Measurements from ENCODE around the gene YBX3.
"Not testable (repeated sequence)": the region's sequence is repeated elsewhere in the genome, so short reads cannot be mapped to it uniquely, and the experiment has no call there.

YBX3 gene

DNA sequence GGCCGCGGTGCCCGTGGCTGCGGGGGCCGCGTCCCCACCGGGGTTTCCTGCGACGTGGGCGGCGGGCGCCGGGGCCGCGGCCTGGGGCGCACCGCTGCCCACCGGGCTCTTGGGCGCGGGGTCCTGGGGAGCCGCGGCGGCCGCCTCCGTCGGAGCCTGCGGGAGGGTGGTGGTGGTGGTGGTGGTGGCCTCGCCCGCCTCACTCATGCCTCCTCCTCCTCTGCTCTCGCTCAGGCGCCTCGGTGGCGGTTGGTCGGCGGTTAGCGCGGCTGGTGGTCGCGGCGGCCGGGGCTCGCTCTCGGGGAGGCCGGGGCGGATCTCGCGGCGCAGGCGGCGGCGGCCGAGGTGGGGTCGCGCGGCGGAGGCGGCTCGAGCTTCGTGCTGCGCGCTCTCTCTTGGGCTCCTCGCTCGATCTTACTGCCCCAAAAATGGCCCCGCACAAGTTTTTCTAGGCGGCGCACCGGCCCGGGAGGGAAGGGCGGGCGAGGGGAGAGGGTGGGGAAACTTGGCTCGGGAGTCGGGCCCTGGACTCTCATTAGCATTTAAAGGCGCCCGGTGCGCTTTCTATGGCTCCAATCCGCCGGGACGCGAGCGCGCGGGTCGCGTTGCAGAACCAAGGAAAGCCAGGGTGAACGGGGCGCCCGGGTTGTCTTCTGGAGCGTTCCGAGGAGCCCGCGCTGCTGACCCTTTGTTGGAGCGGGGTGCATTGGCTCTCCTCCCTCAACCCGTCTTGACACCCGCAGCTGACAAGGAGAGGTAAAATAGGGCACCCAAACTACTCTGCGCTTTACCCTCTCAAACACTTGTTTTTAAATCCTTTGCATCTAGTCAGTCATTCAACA lies at the start of gene YBX3:
YBX3 (minus strand) TSS at position 419 of the 842 bp plus-strand sequence; CDS start at position 207, 212 bp downstream.
- ATAC-seq = peak; percentile 42 to 44

DNA sequence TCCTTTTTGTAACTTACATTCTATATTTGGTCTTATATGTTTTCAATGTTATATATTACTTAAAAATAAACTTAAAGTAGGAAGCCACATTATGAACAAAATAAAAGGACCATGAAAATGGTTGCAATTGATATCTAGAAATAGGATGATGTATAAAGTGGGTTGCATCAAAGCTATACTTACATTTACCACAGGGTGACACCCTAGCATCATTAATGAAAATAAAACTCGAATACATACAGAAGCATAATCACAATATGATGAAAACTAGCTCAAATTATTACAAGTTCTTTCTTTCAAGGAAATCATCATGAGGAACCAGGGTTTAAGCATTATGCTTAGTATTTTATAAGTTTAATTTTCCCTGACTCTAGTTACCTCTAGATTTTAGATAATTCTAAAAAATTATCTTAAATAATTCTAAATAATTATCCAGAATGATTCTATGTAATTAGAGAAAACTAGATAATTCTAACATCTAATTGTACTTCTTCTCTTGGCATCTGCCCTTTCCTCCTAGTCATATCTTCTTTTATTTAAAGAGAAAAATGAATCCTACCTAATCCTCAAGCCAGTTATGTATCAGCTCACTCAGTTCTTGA lies 48.1 kb upstream of the YBX3 start:
- peak in 1 of 2 donors; percentile 51 for ATAC-seq

DNA sequence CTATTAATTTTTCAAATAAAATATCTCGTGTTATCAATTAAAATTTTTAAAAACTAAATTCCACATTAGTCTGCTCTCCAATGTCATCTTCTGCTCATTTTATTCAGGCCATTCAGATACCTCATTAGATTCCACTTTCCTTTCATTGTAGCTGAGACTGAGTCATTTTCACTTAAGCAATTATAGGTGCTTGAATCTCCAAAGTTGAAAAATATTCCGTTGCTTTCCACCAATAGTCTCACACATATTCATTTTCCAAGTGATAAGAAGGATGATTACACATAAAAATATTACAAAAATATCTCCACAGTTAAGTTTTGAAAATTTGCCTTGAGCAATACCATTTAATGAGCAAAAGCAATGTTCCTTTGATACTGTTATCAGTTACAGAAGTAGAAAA lies 36.5 kb upstream of the YBX3 start:
- no peak for ATAC-seq

DNA sequence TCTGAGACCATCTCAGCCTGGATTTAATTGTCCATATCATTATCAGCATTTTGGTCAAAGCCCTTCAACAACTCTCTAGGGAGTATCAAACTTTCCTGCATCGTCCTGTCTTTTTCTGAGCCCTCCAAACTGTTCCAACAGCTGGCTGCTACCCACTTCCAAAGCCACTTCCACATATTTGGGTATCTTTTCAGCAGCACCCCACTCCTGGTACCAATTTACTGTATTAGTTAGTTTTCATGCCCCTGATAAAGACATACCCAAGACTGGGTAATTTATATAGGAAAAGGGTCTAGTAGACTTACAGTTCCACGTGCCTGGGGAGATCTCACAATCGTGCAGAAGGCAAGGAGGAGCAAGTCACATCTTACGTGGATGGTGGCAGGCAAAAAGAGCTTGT lies 33.1 kb upstream of the YBX3 start:
- no peak for ATAC-seq

DNA sequence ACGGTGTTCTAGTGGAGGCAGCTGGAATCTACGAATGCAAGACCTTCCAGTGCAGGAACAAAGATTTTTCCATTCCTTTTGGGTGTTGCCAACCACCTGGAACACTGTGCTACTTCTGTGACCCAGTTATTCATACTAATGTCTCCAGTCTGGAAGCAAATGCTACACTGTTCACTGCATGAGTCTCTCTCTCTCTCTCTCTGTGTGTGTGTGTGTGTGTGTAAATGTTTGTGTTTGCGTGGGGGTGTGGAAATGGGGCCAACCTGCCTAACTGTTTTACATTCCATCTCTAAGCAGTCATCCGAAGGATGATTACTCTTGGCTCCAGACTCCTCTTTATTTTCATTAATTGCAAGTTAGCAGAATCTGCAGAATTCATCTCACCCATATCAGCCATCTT lies 29.9 kb upstream of the YBX3 start:
- no peak for ATAC-seq

DNA sequence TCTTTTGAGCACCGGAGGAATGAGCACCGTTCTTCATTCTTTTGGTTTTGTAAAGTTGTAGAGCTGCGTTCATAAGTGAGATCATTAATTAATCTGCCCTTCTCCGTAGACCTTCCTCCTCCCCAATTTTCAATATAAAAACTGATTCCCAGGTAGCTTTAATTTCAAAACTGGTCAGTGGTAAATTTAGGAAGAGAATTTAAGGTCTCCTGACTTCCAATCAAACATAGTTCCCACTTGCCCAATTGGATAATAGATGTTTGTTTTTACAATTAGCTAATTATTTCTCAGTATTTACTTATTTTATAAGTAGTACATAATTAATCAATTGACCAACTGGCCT lies 27.2 kb upstream of the YBX3 start:
- peak in 1 of 2 donors; percentile 77 for ATAC-seq

DNA sequence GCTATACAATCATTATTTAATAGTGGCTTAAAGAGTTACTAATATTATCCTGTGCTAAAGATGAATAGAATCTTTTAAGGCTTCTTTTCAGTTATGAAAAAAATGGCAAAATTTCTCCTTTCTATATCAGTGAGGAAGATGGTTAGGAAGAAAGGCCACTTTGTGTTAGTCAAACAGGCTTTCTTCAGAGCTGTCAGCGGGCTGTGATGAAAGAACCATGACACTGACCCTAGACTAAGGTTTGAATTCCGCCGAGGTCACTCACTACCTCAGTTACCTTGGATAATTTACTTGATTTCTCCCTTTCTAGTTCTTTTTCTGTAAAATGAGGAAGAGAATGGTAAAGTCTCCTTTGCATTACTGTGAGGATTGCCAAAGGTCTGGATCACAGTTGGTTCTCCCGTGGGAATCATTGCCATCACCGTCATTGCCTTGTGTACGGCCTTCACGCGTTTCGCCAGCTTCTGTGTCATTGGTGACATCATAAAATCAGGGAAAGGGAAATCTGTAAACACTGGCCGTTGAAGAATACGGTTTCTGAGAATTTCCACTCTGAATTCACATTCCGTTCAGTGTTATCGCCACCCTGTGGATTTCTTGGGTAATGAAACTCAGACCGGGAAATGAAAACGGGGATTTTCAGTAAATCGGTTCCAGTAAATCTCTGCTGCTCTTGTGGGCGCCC lies 26.7 kb upstream of the YBX3 start:
- ATAC-seq = peak in 1 of 2 donors; percentile 81

DNA sequence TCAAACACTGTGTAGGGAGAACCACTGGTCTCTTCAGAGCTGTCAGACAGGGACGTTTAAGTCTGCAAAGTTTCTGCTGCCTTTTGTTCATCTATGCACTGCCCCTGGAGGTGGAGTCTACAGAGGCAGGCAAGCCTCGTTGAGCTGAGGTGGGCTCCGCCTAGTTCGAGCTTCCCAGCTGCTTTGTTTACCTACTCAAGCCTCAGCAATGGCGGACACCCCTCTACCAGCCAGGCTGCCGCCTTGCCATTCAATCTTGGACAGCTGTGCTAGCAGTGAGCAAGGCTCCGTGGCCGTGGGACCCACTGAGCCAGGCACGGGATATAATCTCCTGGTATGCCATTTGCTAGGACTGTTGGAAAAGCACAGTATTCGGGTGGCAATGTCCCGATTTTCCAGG lies 24.6 kb upstream of the YBX3 start:
- ATAC-seq = no peak

DNA sequence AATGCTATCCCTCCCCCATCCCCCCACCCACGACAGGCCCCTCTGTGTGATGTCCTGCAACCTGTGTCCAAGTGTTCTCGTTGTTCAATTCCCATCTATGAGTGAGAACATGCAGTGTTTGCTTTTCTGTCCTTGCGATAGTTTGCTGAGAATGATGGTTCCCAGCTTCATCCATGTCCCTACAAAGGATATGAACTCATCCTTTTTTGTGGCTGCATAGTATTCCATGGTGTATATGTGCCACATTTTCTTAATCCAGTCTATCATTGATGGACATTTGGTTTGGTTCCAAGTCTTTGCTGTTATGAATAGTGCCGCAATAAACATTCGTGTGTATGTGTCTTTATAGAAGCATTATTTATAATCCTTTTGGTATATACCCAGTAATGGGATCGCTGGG lies 20.3 kb upstream of the YBX3 start:
- ATAC-seq = not testable (repeated sequence)

DNA sequence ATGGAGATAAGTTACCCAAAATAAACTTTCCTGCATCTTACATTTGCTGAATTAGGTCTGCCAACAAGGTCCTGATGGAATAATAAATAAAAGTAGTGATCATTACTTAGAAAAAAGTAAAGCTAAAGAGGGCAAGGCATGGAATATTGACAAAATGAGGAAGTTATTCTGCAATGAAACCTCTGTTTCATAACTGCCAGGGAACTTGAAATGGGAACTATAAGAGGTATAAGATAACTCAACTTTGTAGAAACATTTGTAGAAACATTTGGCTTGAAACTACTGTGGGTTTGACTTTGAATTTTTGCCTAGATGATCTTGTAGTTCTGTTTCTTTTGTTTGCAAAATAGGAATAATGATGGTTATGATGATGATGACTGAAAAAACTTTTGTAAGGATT lies 18.7 kb upstream of the YBX3 start:
- ATAC-seq = no peak

DNA sequence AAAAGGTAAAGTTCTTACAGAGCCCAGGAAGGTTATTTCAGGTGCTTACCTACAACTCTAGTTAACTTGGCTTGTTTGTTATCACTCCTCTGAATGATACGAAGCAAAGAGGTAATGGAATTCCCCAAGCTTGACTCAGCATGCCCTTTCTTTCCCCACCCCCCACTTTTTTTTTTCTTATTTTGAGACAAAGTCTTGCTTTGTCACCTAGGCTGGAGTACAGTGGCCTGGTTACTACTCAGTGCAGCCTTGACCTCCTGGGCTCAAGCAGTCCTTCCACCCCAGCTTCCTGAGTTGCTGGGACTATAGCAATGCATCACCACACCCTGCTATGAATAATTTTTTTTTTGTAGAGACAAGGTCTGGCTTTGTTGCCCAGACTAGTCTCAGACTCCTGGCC lies 17.1 kb upstream of the YBX3 start:
- ATAC-seq = peak in 1 of 2 donors; percentile 28

DNA sequence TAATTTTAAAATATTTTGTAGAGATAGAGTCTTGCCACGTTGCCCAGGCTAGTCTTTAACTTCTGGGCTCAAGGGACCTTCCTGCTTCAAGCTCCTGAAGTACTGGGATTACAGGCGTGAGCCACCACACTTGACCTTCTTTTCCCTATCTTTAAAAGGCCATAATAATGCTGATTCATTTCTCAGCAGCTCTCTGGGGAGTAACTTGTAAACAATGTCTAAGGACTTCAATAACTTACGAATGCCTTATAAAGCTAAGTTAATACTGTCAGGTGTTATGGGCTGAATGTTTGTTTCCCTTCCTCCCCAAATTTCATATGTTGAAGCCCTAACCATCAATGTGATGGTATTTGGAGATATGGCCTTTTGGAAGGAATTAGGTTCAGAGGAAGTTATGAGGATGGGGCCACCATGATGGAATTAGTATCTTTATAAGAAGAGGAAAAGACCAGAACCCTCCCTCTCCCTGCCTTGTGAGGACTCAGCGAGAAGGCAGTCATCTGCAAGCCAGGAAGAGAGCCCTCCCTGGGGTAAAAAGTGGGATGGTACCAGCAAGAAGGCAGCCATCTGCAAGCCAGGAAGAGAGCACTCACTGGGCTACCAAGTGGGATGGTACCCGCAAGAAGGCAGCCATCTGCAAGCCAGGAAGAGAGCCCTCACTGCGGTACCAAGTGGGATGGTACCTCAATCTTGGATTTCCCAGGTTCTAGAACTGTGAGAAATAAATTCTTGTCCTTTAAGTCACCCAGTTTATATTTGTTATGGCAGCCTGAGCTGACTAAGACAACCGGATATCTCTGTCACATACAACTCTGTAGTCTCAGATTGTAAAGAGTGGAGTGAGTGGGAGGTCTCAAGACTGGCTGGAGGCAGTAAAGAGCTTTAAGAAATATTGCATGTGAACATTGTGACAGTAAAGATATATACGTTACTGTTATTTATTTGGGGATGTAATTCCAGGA lies 16.3 kb upstream of the YBX3 start:
- peak in 1 of 2 donors; percentile 24 for ATAC-seq

DNA sequence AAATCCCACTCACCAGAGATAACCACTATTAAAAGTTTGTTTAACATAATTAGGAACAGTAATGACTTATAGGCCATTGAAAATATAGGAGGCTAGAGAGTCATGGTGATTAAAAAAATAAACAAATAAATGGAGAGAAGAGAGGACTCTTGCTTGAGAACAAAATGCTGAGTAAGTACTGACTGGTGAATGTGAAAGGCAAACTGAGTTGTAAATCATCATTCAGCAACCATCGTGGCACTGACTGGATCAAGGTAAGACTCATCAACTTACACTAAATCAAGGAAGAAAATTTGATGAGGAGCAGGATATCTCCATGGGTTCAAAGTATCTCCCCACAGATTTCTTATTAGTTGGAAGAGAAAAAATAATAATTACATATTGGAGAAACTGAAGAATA lies 14.1 kb upstream of the YBX3 start:
- ATAC-seq = no peak

DNA sequence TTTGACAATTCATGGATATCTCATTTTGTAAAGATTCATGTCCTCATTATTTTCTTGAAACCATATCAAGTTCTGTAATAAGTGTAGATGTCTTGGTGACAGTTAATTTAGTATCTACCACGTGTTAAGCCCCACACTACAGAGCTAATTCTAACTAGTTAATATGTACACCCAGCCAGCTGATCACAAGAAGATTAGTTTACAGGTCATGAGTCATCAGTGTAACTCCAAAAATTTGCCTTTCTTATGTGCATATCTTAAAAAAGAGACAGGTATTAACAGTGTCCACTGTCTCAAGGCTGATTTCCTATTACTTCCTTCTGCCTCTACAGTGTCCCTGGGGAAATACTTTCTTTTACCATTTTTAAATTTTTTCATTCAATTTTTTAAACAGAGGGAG lies 13.3 kb upstream of the YBX3 start:
- ATAC-seq = no peak

DNA sequence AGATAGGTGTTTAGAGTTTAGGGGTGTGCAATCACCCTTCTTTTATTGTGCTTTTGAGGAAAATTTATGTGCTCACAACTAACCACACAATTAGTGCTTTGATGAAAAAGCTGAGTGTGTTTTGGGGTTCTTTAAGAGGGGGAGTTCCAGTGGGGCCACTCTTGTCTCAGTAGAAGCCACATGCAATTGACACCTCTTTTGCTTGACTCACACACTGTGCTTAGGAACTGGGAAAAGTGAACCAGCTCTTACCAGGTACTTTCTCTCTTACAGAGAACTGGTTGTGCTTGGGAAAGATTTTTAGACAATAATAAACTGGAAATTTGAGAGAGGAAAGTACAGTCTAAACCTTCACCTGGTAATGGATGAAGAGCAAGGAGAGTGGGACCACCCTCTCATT lies 12.3 kb upstream of the YBX3 start:
- ATAC-seq = no peak

DNA sequence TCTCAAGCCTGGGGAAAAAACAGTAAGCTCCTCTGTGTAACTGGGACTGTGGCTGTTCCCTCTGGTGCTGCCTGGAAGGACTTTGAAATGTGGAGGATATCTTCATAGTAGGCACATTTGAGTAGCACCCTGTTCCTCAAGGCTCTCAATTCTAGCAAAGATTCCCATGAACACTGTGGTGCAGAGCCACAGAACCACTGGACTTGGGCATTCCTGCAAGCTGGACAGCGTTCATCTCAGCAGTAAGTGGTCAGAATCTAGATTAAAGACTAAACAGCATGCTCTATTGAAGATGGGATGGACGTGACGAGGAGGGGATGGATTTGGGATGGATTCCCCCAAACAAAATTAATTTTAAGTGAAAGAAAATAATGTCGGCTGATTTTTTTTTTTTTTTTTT lies 9.4 kb upstream of the YBX3 start:
- ATAC-seq = no peak

DNA sequence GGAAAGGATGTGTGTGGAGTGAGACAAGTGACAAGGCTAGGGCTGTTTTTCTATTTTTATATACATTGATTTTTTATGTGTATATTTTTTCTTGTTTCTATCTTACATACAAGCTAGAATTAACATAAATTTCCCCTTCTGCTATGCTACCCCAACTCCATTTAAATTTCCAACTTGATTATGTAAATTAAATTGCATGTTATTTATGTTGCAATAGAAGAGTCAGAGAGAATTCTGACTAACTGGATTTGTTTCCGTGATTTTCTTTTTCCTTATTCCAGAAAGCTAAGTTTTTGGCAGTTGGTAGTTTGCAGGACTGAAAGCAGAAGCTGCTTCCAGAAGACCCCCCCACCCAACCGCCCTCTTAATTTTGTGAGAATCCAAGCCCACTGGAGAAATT lies 8.9 kb upstream of the YBX3 start:
- ATAC-seq = no peak

DNA sequence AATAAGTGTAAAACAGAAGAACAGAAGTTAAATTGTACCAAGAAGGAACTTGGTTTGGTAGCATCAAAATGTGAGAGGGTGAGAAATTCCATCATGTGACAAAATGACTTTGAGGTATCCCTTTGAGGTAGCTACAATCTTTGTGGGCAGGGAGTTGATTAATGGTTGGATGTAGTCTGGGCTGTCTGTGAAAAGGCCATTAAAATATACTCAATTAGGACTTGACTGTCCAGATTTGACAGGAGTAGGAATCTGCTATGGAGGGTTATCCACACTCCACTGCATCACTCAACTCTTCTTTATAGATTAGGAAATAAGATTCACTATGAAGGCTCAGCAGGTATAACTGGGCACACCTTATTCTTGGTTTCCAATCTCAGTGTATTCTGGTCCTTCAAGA lies 7.4 kb upstream of the YBX3 start:
- ATAC-seq = no peak

DNA sequence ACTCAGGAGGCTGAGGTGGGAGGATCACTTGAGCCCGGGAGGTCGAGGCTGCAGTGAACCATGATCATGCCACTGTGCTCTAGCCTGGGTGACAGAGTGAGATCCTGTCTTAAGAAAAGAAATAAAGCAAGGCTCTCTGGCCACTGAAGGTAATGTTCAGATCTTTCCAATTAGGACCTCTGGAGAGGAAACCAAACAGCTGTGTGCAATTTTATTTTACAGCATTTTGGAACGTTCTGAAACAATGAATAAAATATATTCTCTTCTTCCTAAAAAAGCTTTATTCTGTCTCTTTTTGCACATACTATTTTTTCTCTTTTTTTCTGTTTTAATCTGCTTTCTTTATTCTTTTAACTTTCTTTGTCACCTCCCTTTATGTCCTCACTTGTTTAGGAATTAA lies 5.0 kb upstream of the YBX3 start:
- no peak for ATAC-seq

DNA sequence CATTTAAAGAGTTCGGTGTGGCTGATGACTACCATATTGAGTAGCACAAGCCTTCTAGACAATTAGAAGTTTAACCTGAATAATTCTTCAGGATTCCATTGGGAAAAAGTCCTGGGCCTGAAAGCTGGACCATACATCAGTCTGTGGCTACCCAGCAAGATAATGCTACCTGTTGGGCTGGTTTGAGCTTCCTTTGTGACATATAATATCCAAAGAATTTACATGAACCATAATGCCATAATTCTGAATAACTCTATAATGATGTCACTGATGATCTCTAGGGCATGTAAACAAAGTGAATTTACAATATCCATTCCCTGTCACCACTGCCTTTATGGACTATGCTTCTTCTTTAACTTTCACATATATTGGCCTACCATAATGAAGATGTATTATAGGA lies 3.8 kb upstream of the YBX3 start:
- no peak for ATAC-seq

DNA sequence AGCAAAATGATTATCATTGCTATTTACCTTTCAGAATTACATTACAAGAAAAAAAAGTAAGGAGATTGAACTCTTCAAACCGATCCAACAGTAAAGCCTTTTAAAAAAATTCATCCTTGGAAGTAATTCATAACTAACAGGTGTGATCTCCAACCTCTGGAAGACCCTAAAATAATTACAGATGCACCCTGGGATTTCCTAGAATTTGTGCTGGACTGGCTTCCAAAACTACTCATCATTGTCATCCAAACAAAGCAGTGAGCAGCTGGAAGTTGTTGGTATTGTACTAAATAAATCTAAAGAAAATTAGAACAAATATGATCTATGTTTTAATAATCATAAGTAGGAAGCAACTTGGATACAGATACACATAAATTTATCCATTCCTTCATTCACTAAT lies 1.9 kb upstream of the YBX3 start:
- no peak for ATAC-seq

DNA sequence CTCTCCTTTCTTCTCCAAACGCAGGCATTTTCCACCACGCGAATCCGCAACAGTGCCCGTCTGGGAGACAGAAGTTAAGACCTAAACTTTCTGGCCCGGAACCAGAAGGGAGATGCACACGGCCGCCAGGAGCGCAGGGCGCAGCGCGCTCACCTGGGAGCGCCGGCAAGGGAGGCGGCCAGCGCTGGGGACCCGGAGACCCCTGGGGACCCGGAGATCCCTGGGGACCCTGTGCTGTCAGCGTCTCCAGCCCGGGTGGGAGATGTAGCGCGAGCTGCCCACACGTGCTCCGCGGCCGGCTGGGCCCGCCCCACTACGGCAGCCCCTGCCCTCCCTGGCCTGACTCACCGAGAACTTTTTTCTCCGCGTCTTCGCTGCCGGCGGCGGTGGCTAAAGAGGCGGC lies 620 bp downstream of the YBX3 start:
- ATAC-seq = peak; percentile 73 to 74

Data from activated CD4-positive, CD25-positive, alpha-beta regulatory T cell treated with anti-CD3 and anti-CD28 coated beads, Interleukin-2, amount 50 U/mL, for 24 hours (primary cell).